IMR-90 (cell line): ENCODE results near the gene HAVCR2. TPM values are rescaled to one million over a fixed set of nuclear protein-coding genes. Genes with fewer than 3 reads are reported as not detected.

ENCODE experiments used
- ATAC-seq: fragments of 200-7000 bp; cut with Tn5 transposase; 2 replicates; pipeline ENCODE4 v1.9.1; 2020; ENCODE audit warnings: low read depth, mild to moderate bottlenecking, moderate library complexity
- BruUV-seq: library from RNA; stranded (reverse); fragments of 400-500 nt; replicated peaks from 2 replicates; lab custom pipeline; 2021; lab: Mats Ljungman, UMichigan
- CTCF ChIA-PET: fragments of 300-600 bp; formaldehyde crosslinking; extraction: SDS; loops from one replicate; lab custom pipeline; 2021; ENCODE audit warnings: antibody characterized with exemption; lab: Yijun Ruan, JAX
- POLR2A ChIA-PET: fragments of 300-600 bp; sonication (Branson Sonifier 250); formaldehyde crosslinking; loops from one replicate; lab custom pipeline; 2022; ENCODE audit warnings: antibody characterized with exemption; ENCODE audit not compliant: unreplicated experiment; lab: Charles Lee
- DNase-seq: peaks from one replicate; pipeline ENCODE4 v3.0.0; 2013
- H2AFZ ChIP-seq: replicated peaks from 2 replicates; pipeline ENCODE3; 2013; ENCODE audit warnings: low read length, mild to moderate bottlenecking; ENCODE audit not compliant: poor library complexity
- H2AK5ac ChIP-seq: 2 replicates; pipeline ENCODE4 v1.6.1; 2013; ENCODE audit warnings: low read depth, low read length, inconsistent platforms
- H2AK9ac ChIP-seq: replicated peaks from 2 replicates; pipeline ENCODE3; 2013; ENCODE audit warnings: mild to moderate bottlenecking, low read depth, low read length, moderate library complexity; ENCODE audit not compliant: poor library complexity
- H2BK120ac ChIP-seq: 2 replicates; pipeline ENCODE4 v1.6.1; 2013; ENCODE audit warnings: low read depth, low read length, inconsistent platforms
- H2BK15ac ChIP-seq: 3 replicates; pipeline ENCODE4 v1.6.1; 2013; ENCODE audit warnings: low read depth, low read length, inconsistent platforms
- H2BK20ac ChIP-seq: 2 replicates; pipeline ENCODE4 v1.6.1; 2013; ENCODE audit warnings: low read depth, mild to moderate bottlenecking, inconsistent platforms, low read length, moderate library complexity
- H2BK5ac ChIP-seq: 2 replicates; pipeline ENCODE4 v1.6.1; 2013; ENCODE audit warnings: mild to moderate bottlenecking, low read depth, low read length, inconsistent platforms; ENCODE audit not compliant: poor library complexity, severe bottlenecking
- H3K14ac ChIP-seq: replicated peaks from 2 replicates; pipeline ENCODE4 v1.6.1; 2013; ENCODE audit warnings: low read depth, low read length, inconsistent platforms
- H3K18ac ChIP-seq: 2 replicates; pipeline ENCODE4 v1.6.1; 2013; ENCODE audit warnings: low read depth, low read length, control low read depth
- H3K23ac ChIP-seq: 2 replicates; pipeline ENCODE4 v1.6.1; 2013; ENCODE audit warnings: low read depth, low read length, inconsistent platforms
- H3K27ac ChIP-seq: 2 replicates; pipeline ENCODE4 v1.5.1; 2013; ENCODE audit warnings: mild to moderate bottlenecking, control low read depth, low read length; ENCODE audit not compliant: insufficient read depth
- H3K27me3 ChIP-seq: 2 replicates; pipeline ENCODE4 v1.6.1; 2013; ENCODE audit warnings: low read length; ENCODE audit not compliant: control insufficient read depth, insufficient read depth
- H3K36me3 ChIP-seq: 2 replicates; pipeline ENCODE4 v1.6.1; 2013; ENCODE audit warnings: low read length, mixed read lengths; ENCODE audit not compliant: control insufficient read depth, insufficient read depth
- H3K4ac ChIP-seq: 2 replicates; pipeline ENCODE4 v1.6.1; 2013; ENCODE audit warnings: low read depth, low read length, inconsistent platforms
- H3K4me1 ChIP-seq: 2 replicates; pipeline ENCODE4 v1.6.1; 2013; ENCODE audit warnings: low read length, mixed read lengths; ENCODE audit not compliant: control insufficient read depth, insufficient read depth
- H3K4me2 ChIP-seq: 2 replicates; pipeline ENCODE4 v1.6.1; 2013; ENCODE audit warnings: low read depth, mild to moderate bottlenecking, control low read depth, low read length, moderate library complexity
- H3K4me3 ChIP-seq: 2 replicates; pipeline ENCODE4 v1.5.1; 2013; ENCODE audit warnings: low read depth, mild to moderate bottlenecking, control low read depth, low read length, moderate library complexity; ENCODE audit not compliant: insufficient read depth
- H3K56ac ChIP-seq: 2 replicates; pipeline ENCODE4 v1.6.1; 2013; ENCODE audit warnings: low read length, inconsistent platforms; ENCODE audit not compliant: insufficient read depth; ENCODE audit errors: extremely low read depth
- H3K79me1 ChIP-seq, 2 experiments: 2 replicates each; pipeline ENCODE4 v1.6.1; 2013; ENCODE audit warnings: low read length in 2 of 2, inconsistent platforms in 1 of 2, low read depth in 1 of 2
- H3K9ac ChIP-seq: 2 replicates; pipeline ENCODE4 v1.6.1; 2013; ENCODE audit warnings: low read depth, low read length, control low read depth
- H3K9me1 ChIP-seq: 2 replicates; pipeline ENCODE4 v1.6.1; 2013; ENCODE audit warnings: low read length, inconsistent platforms; ENCODE audit not compliant: insufficient read depth
- H3K9me3 ChIP-seq: 2 replicates; pipeline ENCODE4 v1.6.1; 2013; ENCODE audit warnings: low read length; ENCODE audit not compliant: control insufficient read depth, insufficient read depth
- H4K20me1 ChIP-seq: 2 replicates; pipeline ENCODE4 v1.6.1; 2013; ENCODE audit warnings: low read length, inconsistent platforms; ENCODE audit not compliant: insufficient read depth
- H4K5ac ChIP-seq: 2 replicates; pipeline ENCODE4 v1.6.1; 2013; ENCODE audit warnings: mild to moderate bottlenecking, low read depth, low read length, control low read depth
- H4K8ac ChIP-seq, 2 experiments: 2 replicates each; pipeline ENCODE4 v1.6.1; 2013; ENCODE audit warnings: low read depth in 2 of 2, low read length in 2 of 2, control low read depth in 1 of 2, inconsistent platforms in 1 of 2
- H4K91ac ChIP-seq: 2 replicates; pipeline ENCODE4 v1.6.1; 2013; ENCODE audit warnings: low read depth, low read length, inconsistent platforms; ENCODE audit not compliant: insufficient read depth
- CEBPB ChIP-seq: IDR thresholded peaks from 2 replicates; pipeline ENCODE4 v1.6.1; 2012; ENCODE audit warnings: low read depth, low read length, improper control_type of control experiment
- CTCF ChIP-seq: conservative IDR thresholded peaks from 2 replicates; pipeline ENCODE4 v1.5.1; 2012; ENCODE audit warnings: mild to moderate bottlenecking, low read depth, low read length, improper control_type of control experiment
- WGBS, 2 experiments: methylation state at CpG; one replicate each; pipeline versions ENCODE4 v1.1.5 to v1.1.7; 2013; ENCODE audit warnings: missing lambda C conversion rate in 2 of 2; ENCODE audit not compliant: insufficient read length in 1 of 2; ENCODE audit errors: extremely low coverage in 2 of 2; 5-methylcytosine and 5-hydroxymethylcytosine counted together
- dilution Hi-C: fragments of 300-500 bp; cut with HindIII; formaldehyde crosslinking; loops from one replicate; pipeline ENCODE4 v1.14.3; 2018; ENCODE audit warnings: low sequenced_read_pairs; ENCODE audit not compliant: unreplicated experiment
- in situ Hi-C: fragments of 300-500 bp; cut with MboI; formaldehyde crosslinking; loops from 3 replicates; pipeline ENCODE4 v1.14.3; 2019; ENCODE audit warnings: low sequenced_read_pairs, inconsistent platforms, mixed read lengths
- intact Hi-C: fragments of 100-400 bp; cut with micrococcal nuclease; formaldehyde crosslinking; loops from 2 replicates; pipeline ENCODE4 v1.10.0; 2022
- polyA plus RNA-seq, 3 experiments: library from polyadenylated mRNA; depleted of rRNA; stranded (reverse); fragments of >200 nt; gene quantifications; 2 replicates each; pipeline ENCODE4 v1.2.3, GENCODE V29; 2012; ENCODE audit warnings: low replicate concordance in 1 of 3
- total RNA-seq: library from RNA; depleted of rRNA; stranded (reverse); fragments of >200 nt; gene quantifications from 2 replicates; pipeline ENCODE4 v1.2.3, GENCODE V29; 2012
- TF ChIP-seq, protein P1 (sequence below): fragments of 150-350 bp; IDR thresholded peaks from 2 replicates; pipeline ENCODE4 v1.6.1; 2017; ENCODE audit warnings: mild to moderate bottlenecking, antibody characterized with exemption, low read length, low read depth

HAVCR2 gene
- total and polyA plus RNA-seq, 2 of the 4 experiments (the other 2 are of a cell fraction), result under 0.01 to 0.07 TPM

- intact Hi-C loops, result no loop called here
- no peak overlapping the region for H3K4me2 ChIP-seq
- no peak overlapping the region for H3K4me3 ChIP-seq
- WGBS, 2 experiments, result 40% methylated on average over 1 of the region's 5 CpGs; no CpG with 5 or more reads in 1 of the 2 experiments
- DNase-seq (no peak), ATAC-seq (no peak)
- H2AFZ ChIP-seq, result no peak overlapping the region
- H2BK5ac ChIP-seq, result no peak overlapping the region
- no peak overlapping the region for H2AK9ac ChIP-seq
- ChIA-PET POLR2A (no interaction called here), CTCF (interaction anchor here (1.2 kb wide), 1 partner anchor 64 kb away, joined by 3 read pairs; no protein-coding TSS in a partner anchor)
- H3K9me3 ChIP-seq, result peaks cover 2% of the 10 kb centered on the region; the same call in 1 of the 2 replicates
- no peak overlapping the region for H3K56ac ChIP-seq
- dilution Hi-C loops, result no loop called here
- H4K91ac ChIP-seq, result no peak overlapping the region
- no peaks in the 10 kb centered on the region for H3K27me3 ChIP-seq
- H4K5ac ChIP-seq, result no peak overlapping the region
- in situ Hi-C loops, result no loop called here
- H3K9me1 ChIP-seq, result no peaks in the 10 kb centered on the region
- H3K9ac ChIP-seq, result no peak overlapping the region
- H2BK20ac ChIP-seq, result no peak overlapping the region
- H2BK120ac ChIP-seq, result no peak overlapping the region
- no peaks in the 10 kb centered on the region for H3K79me1 ChIP-seq
- no peaks in the 10 kb centered on the region for H3K4me1 ChIP-seq
- no peak overlapping the region for H3K18ac ChIP-seq
- no peak overlapping the region for H3K14ac ChIP-seq
- TF ChIP-seq CTCF (no peak), CEBPB (no peak)
- TF ChIP-seq, protein P1, sequence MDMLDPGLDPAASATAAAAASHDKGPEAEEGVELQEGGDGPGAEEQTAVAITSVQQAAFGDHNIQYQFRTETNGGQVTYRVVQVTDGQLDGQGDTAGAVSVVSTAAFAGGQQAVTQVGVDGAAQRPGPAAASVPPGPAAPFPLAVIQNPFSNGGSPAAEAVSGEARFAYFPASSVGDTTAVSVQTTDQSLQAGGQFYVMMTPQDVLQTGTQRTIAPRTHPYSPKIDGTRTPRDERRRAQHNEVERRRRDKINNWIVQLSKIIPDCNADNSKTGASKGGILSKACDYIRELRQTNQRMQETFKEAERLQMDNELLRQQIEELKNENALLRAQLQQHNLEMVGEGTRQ, result no peak
- H3K23ac ChIP-seq, result no peak overlapping the region
- H4K8ac ChIP-seq, result no peak overlapping the region
- no peak overlapping the region for H3K4ac ChIP-seq
- no peak overlapping the region for H2BK15ac ChIP-seq
- no peak overlapping the region for H3K27ac ChIP-seq
- BruUV-seq, result no TSS peak
- H3K36me3 ChIP-seq, result no peaks in the 10 kb centered on the region
- no peaks in the 10 kb centered on the region for H4K20me1 ChIP-seq
- H2AK5ac ChIP-seq, result no peak overlapping the region
Measured at GRCh38 chr5:157050050-157050449, 58.8 kb downstream of the HAVCR2 start.
